Measurements from ENCODE around the gene CABP7. TPM values are rescaled to one million over a fixed set of nuclear protein-coding genes. Genes with fewer than 3 reads are reported as not detected.

Gene CABP7
- total RNA-seq, 4 donors from 2014 or later: 0.20 TPM; not detected in 3

- WGBS, 2 donors: 36 to 54% methylated on average over 15 of the region's 15 CpGs
- TF ChIP-seq EP300 (IDR thresholded peaks at IDR 0.05) (no peak), POLR2A (IDR thresholded peaks at IDR 0.05) (no peak), CTCF (IDR thresholded peaks at IDR 0.05) (no peak)
- Histone ChIP-seq H3K9me3 (no peaks in the 10 kb centered on the region), H3K4me3 (no peak overlapping the region), H3K27me3 (peaks cover 0 to 10% of the 10 kb centered on the region in 2 donors), H3K27ac (no peak overlapping the region), H3K36me3 (peaks cover 0 to 30% (median 0%) of the 10 kb centered on the region in 3 donors), H3K4me1 (peaks cover 0 to 5% (median 0%) of the 10 kb centered on the region in 4 donors)
- no peak for DNase-seq (ENCODE audit: low spot score in 2 of 2)
Measured at GRCh38 chr22:29726512-29727130, 6.8 kb downstream of the CABP7 start.

GRCh38 chr22:29727131-29727523 lies 7.3 kb downstream of the CABP7 start:
- peaks cover 0 to 6% of the 10 kb centered on the region in 2 donors for H3K27me3 ChIP-seq
- peaks cover 0 to 34% (median 0%) of the 10 kb centered on the region in 3 donors for H3K36me3 ChIP-seq
- H3K9me3 ChIP-seq: no peaks in the 10 kb centered on the region
- peak in 2 of 5 experiments; percentile 21 for TF ChIP-seq CTCF (IDR thresholded peaks at IDR 0.05)
- no peak for TF ChIP-seq EP300 (IDR thresholded peaks at IDR 0.05)
- peaks cover 0 to 5% (median 0%) of the 10 kb centered on the region in 4 donors for H3K4me1 ChIP-seq
- DNase-seq (ENCODE audit: low spot score in 2 of 2): peak in 1 of 2 donors; percentile 27
- WGBS, 2 donors: 8 to 13% methylated on average over 15 to 17 of the region's 17 CpGs
- no peak overlapping the region for H3K4me3 ChIP-seq
- no peak overlapping the region for H3K27ac ChIP-seq

GRCh38 chr22:29729161-29729560 lies 9.4 kb downstream of the CABP7 start:
- Histone ChIP-seq H3K4me1 (peaks cover 0 to 5% (median 0%) of the 10 kb centered on the region in 4 donors), H3K27ac (no peak overlapping the region), H3K4me3 (no peak overlapping the region), H3K27me3 (no peaks in the 10 kb centered on the region), H3K36me3 (peaks cover 0 to 54% (median 0%) of the 10 kb centered on the region in 3 donors), H3K9me3 (no peaks in the 10 kb centered on the region)
- 86 to 95% methylated on average over 16 to 18 of the region's 20 CpGs for whole genome bisulfite sequencing, 2 donors
- no peak for TF ChIP-seq POLR2A (IDR thresholded peaks at IDR 0.05)
- no peak for TF ChIP-seq EP300 (IDR thresholded peaks at IDR 0.05)
- no peak for TF ChIP-seq CTCF (IDR thresholded peaks at IDR 0.05)
- no peak for DNase-seq (ENCODE audit: low spot score in 2 of 2)

- WGBS, 2 donors: 82 to 83% methylated on average over 18 of the region's 18 CpGs
- no peak overlapping the region for H3K27ac ChIP-seq
Measured at GRCh38 chr22:29731058-29731850, 11.5 kb downstream of the CABP7 start.

More at GRCh38 chr22:29731058-29731850, 11.5 kb downstream of the CABP7 start:
- Histone ChIP-seq H3K36me3 (peaks cover 0 to 73% (median 0%) of the 10 kb centered on the region in 3 donors), H3K4me3 (no peak overlapping the region), H3K4me1 (peaks cover 0 to 5% (median 0%) of the 10 kb centered on the region in 4 donors), H3K27me3 (no peaks in the 10 kb centered on the region), H3K9me3 (no peaks in the 10 kb centered on the region)
- no peak for DNase-seq (ENCODE audit: low spot score in 2 of 2)
- TF ChIP-seq CTCF (IDR thresholded peaks at IDR 0.05) (no peak), POLR2A (IDR thresholded peaks at IDR 0.05) (no peak), EP300 (IDR thresholded peaks at IDR 0.05) (no peak)

Measured in tibial nerve (tissue), 4 donors.